HL-60 (cell line): ENCODE measurements around the gene PCED1B.

ENCODE experiments used
- DNase-seq, 2 experiments: peaks; one replicate each; pipeline ENCODE4 v3.0.0-alpha.2; 2010 to 2020; ENCODE audit warnings: low read depth in 1 of 2, low spot score in 1 of 2
- H3K27ac ChIP-seq: fragments of 250-450 bp; sonication (Bioruptor Pico); replicated peaks from 2 replicates; pipeline ENCODE4 v1.5.1; 2020; ENCODE audit warnings: mild to moderate bottlenecking, moderate library complexity
- H3K27me3 ChIP-seq: fragments of 250-450 bp; sonication (Bioruptor Pico); 2 replicates; pipeline ENCODE4 v1.5.1; 2021; ENCODE audit warnings: mild to moderate bottlenecking, moderate library complexity; ENCODE audit not compliant: insufficient read depth, poor library complexity, severe bottlenecking
- H3K4me3 ChIP-seq: replicated peaks from 2 replicates; pipeline ENCODE4 v1.5.1; 2011; ENCODE audit warnings: mild to moderate bottlenecking, control low read depth, low read length; ENCODE audit not compliant: insufficient read depth
- CTCF ChIP-seq: IDR thresholded peaks from one replicate; pipeline ENCODE4 v1.5.1; 2011; ENCODE audit warnings: low read length, control low read depth, inconsistent platforms; ENCODE audit not compliant: insufficient read depth
- GABPA ChIP-seq: IDR thresholded peaks from 2 replicates; pipeline ENCODE4 v1.6.1; 2012; ENCODE audit warnings: low read depth
- POLR2AphosphoS5 ChIP-seq: IDR thresholded peaks from 2 replicates; pipeline ENCODE4 v1.6.1; 2012; ENCODE audit warnings: low read depth
- REST ChIP-seq: IDR thresholded peaks from 2 replicates; pipeline ENCODE4 v1.6.1; 2012; ENCODE audit warnings: low read depth; ENCODE audit not compliant: insufficient replicate concordance
- SPI1 ChIP-seq: IDR thresholded peaks from 2 replicates; pipeline ENCODE4 v1.6.1; 2012; ENCODE audit warnings: low read depth, mild to moderate bottlenecking, borderline replicate concordance

Gene PCED1B

DNA sequence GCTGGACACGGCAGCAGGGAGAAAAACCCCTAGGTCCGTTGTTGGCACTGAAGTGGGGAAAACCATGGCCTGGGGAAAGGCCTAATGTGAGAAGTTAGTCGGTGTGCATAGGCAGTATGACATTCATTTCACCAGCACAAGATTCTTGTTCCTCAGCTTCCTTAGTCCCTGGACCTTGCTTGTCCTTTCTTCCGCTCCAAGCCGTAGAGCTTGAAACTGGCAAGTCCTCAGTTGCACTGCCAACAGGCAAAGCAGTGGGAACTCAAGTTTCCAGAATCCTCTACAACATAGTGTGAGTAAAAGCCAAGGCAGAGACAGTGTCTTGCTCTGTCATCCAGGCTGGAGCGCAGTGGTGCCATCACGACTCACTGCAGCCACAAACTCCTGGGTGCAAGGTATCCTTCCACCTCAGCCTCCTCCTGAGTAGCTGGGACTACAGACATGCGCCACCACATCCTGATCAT lies 138.8 kb downstream of the PCED1B start:
- DNase-seq = no peak
- Histone ChIP-seq H3K27me3 (no peaks in the 10 kb centered on the region), H3K4me3 (no peak overlapping the region), H3K27ac (no peak overlapping the region)
- TF ChIP-seq SPI1 (no peak), CTCF (no peak), POLR2AphosphoS5 (no peak), GABPA (no peak), REST (no peak)

GRCh38 chr12:47219243-47219642 lies 139.8 kb downstream of the PCED1B start:
- H3K4me3 ChIP-seq = no peak overlapping the region
- no peak overlapping the region for H3K27ac ChIP-seq
- no peaks in the 10 kb centered on the region for H3K27me3 ChIP-seq
- TF ChIP-seq CTCF (no peak), GABPA (no peak), SPI1 (no peak), REST (no peak), POLR2AphosphoS5 (no peak)
- DNase-seq = no peak

DNA sequence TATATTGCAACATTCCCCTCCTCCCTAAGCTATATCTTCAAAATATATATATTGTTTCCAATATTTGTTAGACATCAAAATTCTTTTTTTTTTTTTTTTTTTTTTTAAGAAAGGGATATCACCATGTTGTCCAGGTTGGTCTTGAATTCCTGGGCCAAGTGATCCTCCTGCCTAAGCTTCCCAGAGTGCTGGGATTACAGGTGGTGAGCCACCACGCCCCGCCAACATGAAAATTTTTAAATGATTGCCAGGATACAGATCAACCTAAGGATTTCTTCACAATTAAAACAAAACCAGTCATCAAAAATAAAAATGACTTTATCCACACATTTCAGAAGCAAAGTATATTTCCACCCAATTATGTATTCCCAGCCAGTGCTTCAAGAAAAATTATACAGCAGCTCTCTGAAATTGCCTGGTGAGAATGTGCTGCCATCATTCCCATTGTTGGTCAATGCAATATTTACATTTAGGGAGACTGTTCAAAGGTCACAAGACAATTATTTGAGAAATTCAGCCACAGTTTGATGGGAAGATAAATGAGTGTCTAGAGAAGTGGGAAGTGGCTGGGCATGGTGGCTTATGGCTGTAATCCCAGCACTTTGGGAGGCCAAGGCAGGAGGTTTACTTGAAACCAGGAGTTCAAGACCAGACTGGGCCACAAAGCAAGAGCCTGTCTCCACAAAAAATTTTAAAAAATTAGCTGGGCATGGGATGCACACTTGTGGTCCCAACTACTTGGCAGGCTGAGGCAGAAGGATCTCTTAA lies 142.0 kb downstream of the PCED1B start:
- Histone ChIP-seq H3K27me3 (no peaks in the 10 kb centered on the region), H3K4me3 (no peak overlapping the region), H3K27ac (no peak overlapping the region)
- TF ChIP-seq SPI1 (no peak), GABPA (no peak), CTCF (no peak), REST (no peak), POLR2AphosphoS5 (no peak)
- no peak for DNase-seq
